GM20431 (cell line): ENCODE measurements around the gene SMIM7.
"Not testable (repeated sequence)": the region's sequence is repeated elsewhere in the genome, so short reads cannot be mapped to it uniquely, and the experiment has no call there.

Experiments used
- in situ Hi-C: fragments of 300-500 bp; cut with MseI, MboI; formaldehyde crosslinking; loops from one replicate; pipeline ENCODE4 v1.15.0; 2020; ENCODE audit warnings: low sequenced_read_pairs; ENCODE audit not compliant: unreplicated experiment

SMIM7 gene

DNA sequence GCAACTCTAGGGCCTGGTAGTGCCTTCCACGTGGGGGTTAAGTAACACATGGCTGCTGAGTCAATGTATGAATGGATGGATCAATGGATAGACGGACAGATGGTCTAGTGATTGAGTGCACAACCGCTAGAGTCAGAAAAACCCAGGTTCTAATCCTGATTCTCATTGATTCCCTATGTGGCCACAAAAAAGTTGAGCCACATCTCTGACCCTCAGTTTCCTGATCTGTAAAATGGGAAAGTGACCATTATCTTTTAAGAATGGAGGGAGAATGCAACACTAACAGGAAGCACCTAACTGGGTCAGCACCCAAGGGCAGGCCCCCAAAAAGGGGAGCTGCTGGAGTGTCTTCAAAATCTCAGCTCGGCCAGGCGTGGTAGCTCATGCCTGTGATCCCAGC, 2.6 kb downstream of the SMIM7 start:
- in situ Hi-C loops: no loop called here

- in situ Hi-C loops: no loop called here
These were observed 4.2 kb downstream of the SMIM7 start for GRCh38 chr19:16655727-16656126.

GRCh38 chr19:16654627-16655026, 5.3 kb downstream of the SMIM7 start:
- in situ Hi-C loops: no loop called here

GRCh38 chr19:16654140-16654539, 5.8 kb downstream of the SMIM7 start:
- in situ Hi-C loops: no loop called here

DNA sequence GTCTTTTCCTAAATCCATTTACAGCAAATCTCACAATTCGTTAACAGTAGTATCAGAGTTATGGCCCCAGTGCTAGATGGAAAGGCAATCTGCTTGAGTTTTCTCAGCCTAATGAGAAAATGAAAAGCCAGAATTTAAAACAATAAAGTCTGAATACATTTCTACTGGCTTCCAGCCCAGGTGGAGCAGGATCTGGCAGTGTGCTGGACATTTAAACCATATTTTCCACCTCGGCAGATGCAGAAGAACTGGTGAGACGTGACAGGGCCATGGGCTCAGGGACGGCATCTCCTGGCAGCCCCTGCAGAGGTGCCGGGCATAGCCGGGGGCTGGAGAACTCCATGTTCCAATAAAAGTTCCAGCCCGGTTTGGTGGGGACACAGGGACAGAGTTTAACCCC, 7.1 kb downstream of the SMIM7 start:
- in situ Hi-C loops: no loop called here

DNA sequence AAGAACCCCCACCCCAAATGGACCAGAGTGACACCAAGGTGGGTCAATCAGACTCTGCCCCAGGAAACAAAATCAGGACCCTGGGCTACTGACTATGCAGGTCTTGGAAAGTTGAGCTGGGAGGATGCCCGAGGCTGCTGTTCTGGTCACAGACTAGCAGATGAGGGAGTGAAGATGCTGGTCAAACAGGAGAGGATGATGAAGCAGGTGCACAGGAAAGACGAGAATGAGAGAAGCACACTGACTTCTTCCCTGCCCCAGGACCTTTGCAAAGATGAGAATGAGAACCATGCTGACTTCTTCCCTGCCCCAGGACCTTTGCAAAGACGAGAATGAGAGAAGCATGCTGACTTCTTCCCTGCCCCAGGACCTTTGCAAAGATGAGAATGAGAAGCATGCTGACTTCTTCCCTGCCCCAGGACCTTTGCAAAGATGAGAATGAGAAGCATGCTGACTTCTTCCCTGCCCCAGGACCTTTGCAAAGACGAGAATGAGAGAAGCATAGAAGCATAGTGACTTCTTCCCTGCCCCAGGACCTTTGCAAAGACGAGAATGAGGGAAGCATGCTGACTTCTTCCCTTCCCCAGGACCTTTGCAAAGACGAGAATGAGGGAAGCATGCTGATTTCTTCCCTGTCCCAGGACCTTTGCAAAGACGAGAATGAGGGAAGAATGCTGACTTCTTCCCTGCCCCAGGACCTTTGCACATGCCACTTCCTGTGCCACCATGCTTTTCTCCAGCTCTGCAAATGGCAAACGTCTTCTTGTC, 8.3 kb downstream of the SMIM7 start:
- in situ Hi-C loops: not testable (repeated sequence)

- in situ Hi-C loops: no loop called here
These were observed 9.1 kb downstream of the SMIM7 start for GRCh38 chr19:16650821-16651220.

GRCh38 chr19:16649734-16650133, 10.2 kb downstream of the SMIM7 start:
- in situ Hi-C loops: no loop called here

- in situ Hi-C loops: no loop called here
These were observed 14.8 kb downstream of the SMIM7 start for GRCh38 chr19:16645140-16645539.

DNA sequence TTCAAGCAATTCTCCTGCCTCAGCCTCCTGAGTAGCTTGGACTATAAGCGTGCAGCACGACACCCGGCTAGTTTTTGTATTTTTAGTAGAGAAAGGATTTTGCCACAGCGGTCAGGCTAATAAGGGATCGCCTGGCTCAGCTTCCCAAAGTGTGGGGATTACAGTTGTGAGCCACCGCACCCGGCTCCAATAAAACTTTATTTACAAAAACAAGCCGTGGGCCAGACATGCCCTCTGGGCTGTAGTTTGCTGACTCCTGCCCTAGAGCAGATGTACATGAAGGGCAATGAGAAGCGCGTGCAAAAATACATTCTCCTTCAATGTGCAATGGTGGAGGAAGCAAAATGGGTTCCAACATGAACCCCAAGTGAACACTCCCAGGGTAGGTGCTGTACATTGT, 18.2 kb downstream of the SMIM7 start:
- in situ Hi-C loops: no loop called here

- in situ Hi-C loops: no loop called here
These were observed 19.0 kb downstream of the SMIM7 start for GRCh38 chr19:16640951-16641350.

- in situ Hi-C loops: no loop called here
These were observed 21.3 kb downstream of the SMIM7 start for GRCh38 chr19:16638666-16639065.

- in situ Hi-C loops: no loop called here
These were observed 22.4 kb downstream of the SMIM7 start for GRCh38 chr19:16637535-16637934.

GRCh38 chr19:16631465-16631864, 28.5 kb downstream of the SMIM7 start:
- in situ Hi-C loops: no loop called here

- in situ Hi-C loops: no loop called here
These were observed 30.8 kb downstream of the SMIM7 start for GRCh38 chr19:16628984-16629691.

DNA sequence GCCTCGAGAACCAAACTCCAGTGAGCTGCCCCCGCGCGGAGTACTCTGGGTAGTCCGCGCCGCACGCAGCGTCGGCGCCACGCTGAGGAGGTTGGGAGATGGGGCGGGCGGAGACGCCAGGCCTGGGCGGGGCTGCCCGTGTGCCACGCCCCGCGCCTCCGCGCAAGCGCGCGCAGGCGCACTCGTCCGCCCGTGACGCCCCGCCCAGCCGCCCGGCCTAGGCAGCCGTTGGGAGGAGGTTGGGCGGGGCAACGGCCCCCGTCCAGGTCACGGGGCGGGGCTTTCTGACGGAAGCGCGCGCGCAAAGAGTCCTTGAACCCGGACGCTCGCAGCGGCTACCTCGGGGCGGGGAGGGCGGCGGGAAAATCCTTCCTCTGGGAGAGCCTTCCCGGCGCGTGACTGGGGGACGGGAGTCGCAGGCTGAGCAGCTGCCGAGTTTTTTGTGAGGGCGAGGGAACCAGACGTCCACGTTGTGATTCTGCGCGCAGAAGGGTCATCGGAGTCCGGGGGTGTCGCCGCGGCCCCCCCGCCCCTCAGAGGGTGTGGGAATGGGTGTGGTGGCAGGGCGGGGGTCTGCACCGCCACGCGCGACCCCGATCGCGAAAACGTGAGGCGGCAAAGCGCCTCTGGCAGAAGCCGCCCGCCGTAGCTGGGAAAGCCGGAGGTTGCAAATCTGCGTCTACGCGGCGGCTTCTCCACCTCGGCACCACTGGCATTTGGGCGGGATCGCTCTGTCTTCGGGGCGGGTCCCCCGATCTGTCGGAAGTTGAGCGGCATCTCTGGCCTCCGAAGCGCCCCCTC, 31.6 kb downstream of the SMIM7 start, which contains the start of gene MED26:
Gene MED26 (minus strand): TSS at position 22 of the 801 bp plus-strand sequence. CDS start 261 bp downstream, outside the sequence.
- in situ Hi-C loops: no loop called here

DNA sequence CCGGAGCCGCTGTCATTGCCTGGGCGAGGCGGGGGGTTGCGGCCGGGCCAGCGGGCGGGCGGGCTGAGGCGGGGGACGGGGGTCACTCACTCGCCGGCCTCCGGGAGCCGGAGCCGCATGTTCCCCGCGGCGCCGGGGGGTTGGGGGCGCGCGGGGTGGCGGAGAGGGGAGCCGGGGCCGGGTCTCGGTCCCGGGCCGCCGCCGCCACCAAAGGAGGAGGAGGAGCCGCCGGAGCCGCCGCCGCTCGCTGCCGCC, 32.1 kb downstream of the SMIM7 start:
- in situ Hi-C loops: no loop called here

DNA sequence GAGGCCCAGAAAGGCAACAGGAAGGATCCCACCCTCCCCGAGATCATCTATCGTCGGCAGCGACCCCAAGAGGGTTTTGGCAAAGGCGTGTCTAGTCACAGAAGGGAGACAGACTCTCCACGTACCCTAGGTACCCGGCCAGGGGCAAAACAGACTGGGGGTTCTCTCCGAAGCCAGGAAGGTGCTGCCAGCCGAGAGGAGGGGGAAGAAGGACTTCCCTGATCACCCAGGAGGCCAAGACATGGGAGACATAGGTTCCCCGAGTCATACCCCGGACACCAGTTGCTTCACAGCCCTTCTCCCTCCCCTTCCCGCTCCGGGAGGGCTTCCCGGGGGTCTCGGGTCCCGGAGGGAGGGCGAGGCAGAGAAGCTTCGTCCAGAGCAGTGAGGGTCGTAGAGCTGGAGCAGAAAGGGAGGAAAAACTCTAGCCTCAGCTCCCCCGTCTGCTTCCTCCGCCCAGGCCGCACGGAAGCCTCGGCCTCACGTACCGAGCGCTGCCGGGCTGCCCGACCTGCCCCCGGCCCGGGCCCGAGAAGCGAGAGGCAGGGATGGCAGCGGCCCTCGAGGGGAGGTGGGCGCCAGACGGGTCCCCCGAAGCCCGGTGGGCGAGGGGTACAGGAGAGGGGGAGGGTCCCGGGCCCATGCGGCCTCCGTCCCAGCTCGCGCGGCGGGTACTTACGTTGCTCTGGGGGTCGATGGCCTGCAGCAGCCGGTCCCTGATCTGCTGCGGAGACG, 32.6 kb downstream of the SMIM7 start:
- in situ Hi-C loops: no loop called here

GRCh38 chr19:16626796-16627192, 33.1 kb downstream of the SMIM7 start:
- in situ Hi-C loops: no loop called here

- in situ Hi-C loops: no loop called here
These were observed 34.6 kb downstream of the SMIM7 start for GRCh38 chr19:16625163-16625958.
